K562 (cell line): ENCODE results near the gene THRSP. TPM values are rescaled to one million over a fixed set of nuclear protein-coding genes. Genes with fewer than 3 reads are reported as not detected.

Source experiments
- ARID2 ChIP-seq: fragments of 450-650 bp; IDR thresholded peaks from 2 replicates; pipeline ENCODE4 v1.6.1; 2017; ENCODE audit warnings: antibody characterized with exemption, mild to moderate bottlenecking
- CBFB ChIP-seq: sonication (generic); formaldehyde crosslinking; IDR thresholded peaks from 2 replicates; pipeline ENCODE4 v1.4.0; 2020; ENCODE audit warnings: mild to moderate bottlenecking, missing genetic modification reagents
- CCAR2 ChIP-seq: fragments of 200-400 bp; formaldehyde crosslinking; IDR thresholded peaks from 2 replicates; pipeline ENCODE4 v1.6.1; 2017; ENCODE audit warnings: mild to moderate bottlenecking, low read depth, low read length
- CHD4 ChIP-seq: fragments of 200-600 bp; sonication (generic); IDR thresholded peaks from 3 replicates; pipeline ENCODE4 v1.6.1; 2012; ENCODE audit warnings: low read depth, mild to moderate bottlenecking, mixed read lengths, low read length, inconsistent platforms; ENCODE audit not compliant: insufficient read depth, insufficient replicate concordance, poor library complexity, severe bottlenecking
- CTBP1 ChIP-seq: fragments of 450-650 bp; IDR thresholded peaks from 2 replicates; pipeline ENCODE4 v1.6.1; 2016; ENCODE audit warnings: borderline replicate concordance
- HDAC1 ChIP-seq, 2 experiments: fragments of 450-650 bp; IDR thresholded peaks; 2 replicates each; pipeline ENCODE4 v1.6.1; 2016 to 2017; ENCODE audit warnings: inconsistent platforms in 1 of 2, mild to moderate bottlenecking in 1 of 2, moderate library complexity in 1 of 2
- MAZ ChIP-seq, 2 experiments: fragments of 450-650 bp in 1 of 2; sonication (generic) in 1 of 2; formaldehyde crosslinking; IDR thresholded peaks in 1 of 2; conservative IDR thresholded peaks in 1 of 2; 2 replicates each; pipeline versions ENCODE4 v1.4.0 to v1.5.0; 2020; ENCODE audit warnings: mild to moderate bottlenecking in 1 of 2, missing genetic modification reagents in 1 of 2
- PML ChIP-seq: IDR thresholded peaks from 2 replicates; pipeline ENCODE4 v1.6.1; 2012; ENCODE audit warnings: low read length, inconsistent platforms
- PRMT5 ChIP-seq: sonication (generic); formaldehyde crosslinking; IDR thresholded peaks from 2 replicates; pipeline ENCODE4 v1.5.0; 2020; ENCODE audit warnings: missing genetic modification reagents
- RBFOX2 ChIP-seq: fragments of 200-400 bp; formaldehyde crosslinking; IDR thresholded peaks from 2 replicates; pipeline ENCODE4 v1.6.1; 2017; ENCODE audit warnings: low read depth, mild to moderate bottlenecking, low read length, moderate library complexity
- SAFB2 ChIP-seq: fragments of 200-400 bp; formaldehyde crosslinking; IDR thresholded peaks from 2 replicates; pipeline ENCODE4 v1.6.1; 2018; ENCODE audit warnings: borderline replicate concordance, low read length, low read depth, moderate library complexity; ENCODE audit not compliant: severe bottlenecking
- SIRT6 ChIP-seq: IDR thresholded peaks from one replicate; pipeline ENCODE4 v1.6.1; 2012; ENCODE audit warnings: low read depth, mild to moderate bottlenecking, control low read depth, inconsistent platforms, low read length, moderate library complexity
- SMARCC2 ChIP-seq: fragments of 450-650 bp; IDR thresholded peaks from 2 replicates; pipeline ENCODE4 v1.6.1; 2017; ENCODE audit warnings: antibody characterized with exemption, moderate library complexity, mild to moderate bottlenecking, low read depth
- ZBTB17 ChIP-seq: fragments of 450-650 bp; formaldehyde crosslinking; IDR thresholded peaks from 2 replicates; pipeline ENCODE4 v1.4.0; 2020; ENCODE audit warnings: mild to moderate bottlenecking
- ZNF431 ChIP-seq: sonication (generic); formaldehyde crosslinking; IDR thresholded peaks from 2 replicates; pipeline ENCODE4 v1.8.0; 2022; ENCODE audit warnings: mild to moderate bottlenecking, missing genetic modification reagents
- ZNF830 ChIP-seq: fragments of 250-450 bp; sonication (Bioruptor Pico); IDR thresholded peaks from 2 replicates; pipeline ENCODE4 v1.5.0; 2021; ENCODE audit warnings: mild to moderate bottlenecking
- polyA plus RNA-seq, 8 experiments: library from polyadenylated mRNA; depleted of rRNA in 4 of 8; stranded (reverse) in 5 of 8; unstranded in 3 of 8; fragments of >200 nt; fragmentation: Nextera tagmentation in 2 of 8; fragmentation: Illumina TruSeq in 1 of 8; extraction: Ambion mirVana in 2 of 8; extraction: Trizol in 1 of 8; gene quantifications; 2 replicates each; pipeline versions ENCODE4 v1.2.1 to v1.2.3, GENCODE V29; 2011 to 2014; ENCODE audit warnings: inconsistent platforms in 1 of 8, missing spikeins in 1 of 8
- total RNA-seq, 7 experiments: library from RNA; depleted of rRNA in 6 of 7; stranded (reverse); fragments of >200 nt in 6 of 7; fragmentation: Illumina TruSeq in 2 of 7; extraction: Trizol in 2 of 7; gene quantifications; 2 replicates each; pipeline versions ENCODE4 v1.2.1 to v1.2.3, GENCODE V29; 2011 to 2021; ENCODE audit warnings: low replicate concordance in 1 of 7
- TF ChIP-seq, protein P1 (sequence below): fragments of 250-450 bp; sonication (Bioruptor Pico); IDR thresholded peaks from 2 replicates; pipeline ENCODE4 v1.5.0; 2020; ENCODE audit warnings: mild to moderate bottlenecking, borderline replicate concordance
- TF ChIP-seq, protein P2 (sequence below): fragments of 150-350 bp; conservative IDR thresholded peaks from 2 replicates; pipeline ENCODE4 v1.6.1; 2014; ENCODE audit warnings: low read length
- TF ChIP-seq, protein P3 (sequence below), 2 experiments: IDR thresholded peaks; 2 replicates each; pipeline ENCODE4 v1.6.1; 2011; ENCODE audit warnings: borderline replicate concordance in 1 of 2, control low read depth in 1 of 2, low read depth in 1 of 2, low read length in 1 of 2, mild to moderate bottlenecking in 1 of 2, mixed read lengths in 1 of 2, moderate library complexity in 1 of 2; ENCODE audit not compliant: insufficient read depth in 1 of 2, insufficient read length in 1 of 2, poor library complexity in 1 of 2, severe bottlenecking in 1 of 2; ENCODE audit errors: extremely low read depth in 1 of 2

The THRSP gene
- total and polyA plus RNA-seq, 9 of the 15 experiments (the other 6 are each of a cell fraction or from before 2014, with no cell fraction given): 0.23 to 0.56 (median 0.31) TPM; not detected in 2

DNA sequence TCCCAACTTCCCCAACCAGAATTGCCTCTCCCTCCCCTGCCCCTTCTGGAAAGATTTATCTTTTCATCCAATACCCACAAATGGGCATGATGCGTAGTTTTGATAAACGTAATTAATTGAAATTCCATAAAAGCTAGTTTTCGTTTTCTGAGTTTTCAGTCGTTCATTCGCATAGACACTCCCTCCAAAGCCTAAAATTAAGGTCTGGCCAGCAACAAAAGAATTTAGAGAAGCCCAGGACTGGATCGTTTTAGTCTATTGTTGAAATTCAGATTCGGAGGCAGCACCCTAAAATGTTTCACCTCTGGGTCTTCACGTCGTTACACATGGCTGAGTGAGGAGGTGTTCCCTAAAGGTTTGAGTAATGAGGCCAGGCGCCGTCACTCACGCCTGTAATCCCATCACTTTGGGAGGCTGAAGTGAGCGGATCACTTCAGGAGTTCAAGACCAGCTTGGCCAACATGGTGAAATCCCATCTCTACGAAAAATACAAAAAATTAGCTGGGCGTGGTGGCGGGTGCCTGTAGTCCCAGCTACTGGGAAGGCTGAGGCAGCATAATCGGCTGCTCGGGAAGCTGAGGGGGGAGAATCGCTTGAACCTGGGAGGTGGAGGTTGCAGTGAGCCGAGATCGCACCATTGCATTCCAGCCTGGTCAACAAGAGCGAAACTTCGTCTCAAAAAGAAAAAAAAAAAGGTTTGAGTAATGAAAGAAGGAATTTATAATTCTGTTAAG, 16.6 kb downstream of the THRSP start (continued):
- TF ChIP-seq, protein P1, sequence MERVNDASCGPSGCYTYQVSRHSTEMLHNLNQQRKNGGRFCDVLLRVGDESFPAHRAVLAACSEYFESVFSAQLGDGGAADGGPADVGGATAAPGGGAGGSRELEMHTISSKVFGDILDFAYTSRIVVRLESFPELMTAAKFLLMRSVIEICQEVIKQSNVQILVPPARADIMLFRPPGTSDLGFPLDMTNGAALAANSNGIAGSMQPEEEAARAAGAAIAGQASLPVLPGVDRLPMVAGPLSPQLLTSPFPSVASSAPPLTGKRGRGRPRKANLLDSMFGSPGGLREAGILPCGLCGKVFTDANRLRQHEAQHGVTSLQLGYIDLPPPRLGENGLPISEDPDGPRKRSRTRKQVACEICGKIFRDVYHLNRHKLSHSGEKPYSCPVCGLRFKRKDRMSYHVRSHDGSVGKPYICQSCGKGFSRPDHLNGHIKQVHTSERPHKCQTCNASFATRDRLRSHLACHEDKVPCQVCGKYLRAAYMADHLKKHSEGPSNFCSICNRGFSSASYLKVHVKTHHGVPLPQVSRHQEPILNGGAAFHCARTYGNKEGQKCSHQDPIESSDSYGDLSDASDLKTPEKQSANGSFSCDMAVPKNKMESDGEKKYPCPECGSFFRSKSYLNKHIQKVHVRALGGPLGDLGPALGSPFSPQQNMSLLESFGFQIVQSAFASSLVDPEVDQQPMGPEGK (CRISPR knock-in tag): no peak
- TF ChIP-seq CHD4: no peak
- TF ChIP-seq CTBP1: no peak
- no peak for TF ChIP-seq SMARCC2
- no peak for TF ChIP-seq PRMT5 (CRISPR knock-in tag)
- no peak for TF ChIP-seq CCAR2
- TF ChIP-seq ZBTB17 (CRISPR knock-in tag): no peak
- no peak for TF ChIP-seq RBFOX2
- 0 out of 2 replicates have a peak, but pooled peaks have one; percentile 1 for TF ChIP-seq PML
- TF ChIP-seq CBFB: no peak
- TF ChIP-seq, protein P2, sequence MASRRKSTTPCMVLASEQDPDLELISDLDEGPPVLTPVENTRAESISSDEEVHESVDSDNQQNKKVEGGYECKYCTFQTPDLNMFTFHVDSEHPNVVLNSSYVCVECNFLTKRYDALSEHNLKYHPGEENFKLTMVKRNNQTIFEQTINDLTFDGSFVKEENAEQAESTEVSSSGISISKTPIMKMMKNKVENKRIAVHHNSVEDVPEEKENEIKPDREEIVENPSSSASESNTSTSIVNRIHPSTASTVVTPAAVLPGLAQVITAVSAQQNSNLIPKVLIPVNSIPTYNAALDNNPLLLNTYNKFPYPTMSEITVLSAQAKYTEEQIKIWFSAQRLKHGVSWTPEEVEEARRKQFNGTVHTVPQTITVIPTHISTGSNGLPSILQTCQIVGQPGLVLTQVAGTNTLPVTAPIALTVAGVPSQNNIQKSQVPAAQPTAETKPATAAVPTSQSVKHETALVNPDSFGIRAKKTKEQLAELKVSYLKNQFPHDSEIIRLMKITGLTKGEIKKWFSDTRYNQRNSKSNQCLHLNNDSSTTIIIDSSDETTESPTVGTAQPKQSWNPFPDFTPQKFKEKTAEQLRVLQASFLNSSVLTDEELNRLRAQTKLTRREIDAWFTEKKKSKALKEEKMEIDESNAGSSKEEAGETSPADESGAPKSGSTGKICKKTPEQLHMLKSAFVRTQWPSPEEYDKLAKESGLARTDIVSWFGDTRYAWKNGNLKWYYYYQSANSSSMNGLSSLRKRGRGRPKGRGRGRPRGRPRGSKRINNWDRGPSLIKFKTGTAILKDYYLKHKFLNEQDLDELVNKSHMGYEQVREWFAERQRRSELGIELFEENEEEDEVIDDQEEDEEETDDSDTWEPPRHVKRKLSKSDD: no peak
- TF ChIP-seq, protein P3, sequence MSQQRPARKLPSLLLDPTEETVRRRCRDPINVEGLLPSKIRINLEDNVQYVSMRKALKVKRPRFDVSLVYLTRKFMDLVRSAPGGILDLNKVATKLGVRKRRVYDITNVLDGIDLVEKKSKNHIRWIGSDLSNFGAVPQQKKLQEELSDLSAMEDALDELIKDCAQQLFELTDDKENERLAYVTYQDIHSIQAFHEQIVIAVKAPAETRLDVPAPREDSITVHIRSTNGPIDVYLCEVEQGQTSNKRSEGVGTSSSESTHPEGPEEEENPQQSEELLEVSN (IDR thresholded peaks at IDR 0.05; ENCODE audit: borderline replicate concordance in 1 of 2, extremely low read depth in 1 of 2, insufficient read depth in 1 of 2, insufficient read length in 1 of 2, low read depth in 1 of 2, low read length in 1 of 2, poor library complexity in 1 of 2, severe bottlenecking in 1 of 2): no peak
- no peak for TF ChIP-seq SAFB2
- TF ChIP-seq ZNF431 (CRISPR knock-in tag): no peak
- TF ChIP-seq HDAC1 (IDR thresholded peaks at IDR 0.05): no peak
- no peak for TF ChIP-seq ARID2
- peak in 1 of 2 experiments; percentile 24; a peak in 2 of 4 replicates for TF ChIP-seq MAZ (CRISPR knock-in tag; conservative IDR thresholded peaks at IDR 0.05 in 1 of 2, IDR thresholded peaks at IDR 0.05 in 1 of 2)
- no peak for TF ChIP-seq SIRT6
- TF ChIP-seq ZNF830: no peak
